ENCODE results near the gene DDR2. TPM values are rescaled to one million over a fixed set of nuclear protein-coding genes. Genes with fewer than 3 reads are reported as not detected.
A peak's percentile ranks its signal among the peaks of the same experiment; 100 is the strongest.

The DDR2 gene
- total RNA-seq, 4 donors from 2014 or later = 76.5 to 120 (median 103) TPM

DNA sequence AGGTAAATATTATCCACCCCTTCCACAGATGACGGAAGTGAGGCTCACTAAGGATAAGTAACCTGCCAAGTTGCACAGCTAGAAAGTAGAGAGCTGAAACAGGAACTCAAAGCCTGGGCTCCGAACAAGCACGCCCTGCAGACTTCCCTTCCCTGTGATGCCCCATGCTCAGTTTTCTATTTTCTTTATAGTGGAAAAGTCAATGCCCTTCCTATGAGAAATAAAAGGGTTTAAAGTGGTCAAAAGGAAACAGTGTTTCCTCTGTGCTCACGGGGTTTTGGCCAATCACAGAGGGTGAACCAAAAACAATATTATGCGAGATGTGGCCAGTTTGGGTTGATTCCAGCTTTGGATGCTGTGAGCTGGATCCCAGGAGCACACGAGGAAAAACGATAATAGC, 44.5 kb downstream of the DDR2 start:
- Histone ChIP-seq H3K27ac (peak overlapping the region in 2 of 4 donors; percentile 11 to 70), H3K4me3 (no peak overlapping the region), H3K36me3 (no peaks in the 10 kb centered on the region), H3K9me3 (no peaks in the 10 kb centered on the region), H3K4me1 (peaks cover 0 to 57% (median 4%) of the 10 kb centered on the region in 4 donors), H3K27me3 (no peaks in the 10 kb centered on the region)
- 16 to 25% methylated on average over 7 of the region's 7 CpGs for WGBS, 2 donors
- TF ChIP-seq, protein P1, sequence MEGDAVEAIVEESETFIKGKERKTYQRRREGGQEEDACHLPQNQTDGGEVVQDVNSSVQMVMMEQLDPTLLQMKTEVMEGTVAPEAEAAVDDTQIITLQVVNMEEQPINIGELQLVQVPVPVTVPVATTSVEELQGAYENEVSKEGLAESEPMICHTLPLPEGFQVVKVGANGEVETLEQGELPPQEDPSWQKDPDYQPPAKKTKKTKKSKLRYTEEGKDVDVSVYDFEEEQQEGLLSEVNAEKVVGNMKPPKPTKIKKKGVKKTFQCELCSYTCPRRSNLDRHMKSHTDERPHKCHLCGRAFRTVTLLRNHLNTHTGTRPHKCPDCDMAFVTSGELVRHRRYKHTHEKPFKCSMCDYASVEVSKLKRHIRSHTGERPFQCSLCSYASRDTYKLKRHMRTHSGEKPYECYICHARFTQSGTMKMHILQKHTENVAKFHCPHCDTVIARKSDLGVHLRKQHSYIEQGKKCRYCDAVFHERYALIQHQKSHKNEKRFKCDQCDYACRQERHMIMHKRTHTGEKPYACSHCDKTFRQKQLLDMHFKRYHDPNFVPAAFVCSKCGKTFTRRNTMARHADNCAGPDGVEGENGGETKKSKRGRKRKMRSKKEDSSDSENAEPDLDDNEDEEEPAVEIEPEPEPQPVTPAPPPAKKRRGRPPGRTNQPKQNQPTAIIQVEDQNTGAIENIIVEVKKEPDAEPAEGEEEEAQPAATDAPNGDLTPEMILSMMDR (IDR thresholded peaks at IDR 0.05) = no peak
- TF ChIP-seq EP300 (IDR thresholded peaks at IDR 0.05) = no peak
- no peak for TF ChIP-seq POLR2A (IDR thresholded peaks at IDR 0.05)
- no peak for DNase-seq (ENCODE audit: low spot score in 2 of 2)

DNA sequence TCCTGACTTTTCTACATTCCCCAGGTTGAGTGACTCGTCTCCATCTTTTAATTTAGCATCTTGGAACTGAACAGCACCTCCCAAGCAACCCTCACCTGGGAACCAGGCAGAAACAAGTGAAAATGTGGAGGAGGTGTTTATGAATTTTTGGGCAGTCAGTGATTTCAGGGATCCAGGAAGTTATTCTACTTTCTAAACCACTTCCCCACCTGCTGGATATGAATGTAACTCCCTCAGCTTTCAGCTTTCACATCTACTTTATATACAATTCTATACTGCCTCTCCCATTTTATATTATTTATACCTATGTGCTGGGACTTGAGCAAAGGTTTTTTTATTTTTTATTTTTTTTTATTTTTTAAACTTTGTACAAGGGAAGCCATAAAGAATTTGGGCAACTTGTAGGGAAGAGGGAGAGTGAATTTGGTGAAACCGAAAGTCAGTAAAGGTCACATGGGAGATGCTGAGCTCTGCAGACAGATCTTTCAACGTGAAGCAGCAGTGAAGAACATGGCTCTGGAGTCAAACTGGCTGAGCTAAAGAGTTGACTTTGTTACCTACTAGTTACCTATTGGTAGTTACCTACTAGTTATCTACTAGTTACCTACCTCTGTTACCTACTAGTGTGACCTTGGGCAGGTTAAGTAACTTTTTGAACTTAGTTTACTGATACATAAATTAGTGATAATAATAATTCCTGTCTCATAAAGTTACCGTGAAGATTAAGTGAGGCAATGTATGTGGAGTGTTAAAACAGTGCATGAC, 45.5 kb downstream of the DDR2 start:
- peaks cover 0 to 59% (median 4%) of the 10 kb centered on the region in 4 donors for H3K4me1 ChIP-seq
- no peak for DNase-seq (ENCODE audit: low spot score in 2 of 2)
- WGBS, 2 donors = 85 to 87% methylated on average over 4 of the region's 4 CpGs
- H3K27ac ChIP-seq = peak overlapping the region in 1 of 4 donors; percentile 11
- no peak overlapping the region for H3K4me3 ChIP-seq
- no peaks in the 10 kb centered on the region for H3K27me3 ChIP-seq
- H3K36me3 ChIP-seq = no peaks in the 10 kb centered on the region
- TF ChIP-seq POLR2A (IDR thresholded peaks at IDR 0.05) = no peak
- TF ChIP-seq EP300 (IDR thresholded peaks at IDR 0.05) = no peak
- TF ChIP-seq, protein P1 (IDR thresholded peaks at IDR 0.05) = no peak
- H3K9me3 ChIP-seq = no peaks in the 10 kb centered on the region

DNA sequence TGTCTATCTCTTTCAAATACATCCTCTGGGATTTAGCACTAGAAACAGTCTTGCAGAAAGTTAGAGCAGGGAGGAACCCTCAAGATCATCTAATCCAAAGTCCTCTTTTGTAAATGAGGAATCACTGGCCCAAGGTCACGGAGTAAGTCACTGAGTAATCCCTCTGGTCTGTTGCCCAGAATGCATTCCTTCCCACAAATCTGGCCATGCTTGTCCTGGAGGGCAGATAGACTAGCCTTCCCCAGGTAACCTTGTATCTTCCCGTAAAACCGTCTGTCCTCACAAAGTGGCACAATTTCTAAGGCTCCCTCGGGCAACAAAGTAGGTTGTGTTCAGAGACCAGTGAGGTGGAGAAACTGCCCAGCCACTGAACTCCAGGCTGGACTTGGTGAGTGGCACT, 46.2 kb downstream of the DDR2 start:
- H3K27me3 ChIP-seq = no peaks in the 10 kb centered on the region
- 73 to 74% methylated on average over 4 of the region's 4 CpGs for WGBS, 2 donors
- H3K9me3 ChIP-seq = peaks cover 0 to 4% (median 0%) of the 10 kb centered on the region in 4 donors
- TF ChIP-seq, protein P1 (IDR thresholded peaks at IDR 0.05) = no peak
- TF ChIP-seq EP300 (IDR thresholded peaks at IDR 0.05) = peak in 1 of 2 donors; percentile 24
- no peak overlapping the region for H3K4me3 ChIP-seq
- H3K36me3 ChIP-seq = peaks cover 0 to 3% (median 0%) of the 10 kb centered on the region in 3 donors
- DNase-seq (ENCODE audit: low spot score in 2 of 2) = peak in 1 of 2 donors; percentile 37
- peaks cover 0 to 54% (median 4%) of the 10 kb centered on the region in 4 donors for H3K4me1 ChIP-seq
- no peak overlapping the region for H3K27ac ChIP-seq

DNA sequence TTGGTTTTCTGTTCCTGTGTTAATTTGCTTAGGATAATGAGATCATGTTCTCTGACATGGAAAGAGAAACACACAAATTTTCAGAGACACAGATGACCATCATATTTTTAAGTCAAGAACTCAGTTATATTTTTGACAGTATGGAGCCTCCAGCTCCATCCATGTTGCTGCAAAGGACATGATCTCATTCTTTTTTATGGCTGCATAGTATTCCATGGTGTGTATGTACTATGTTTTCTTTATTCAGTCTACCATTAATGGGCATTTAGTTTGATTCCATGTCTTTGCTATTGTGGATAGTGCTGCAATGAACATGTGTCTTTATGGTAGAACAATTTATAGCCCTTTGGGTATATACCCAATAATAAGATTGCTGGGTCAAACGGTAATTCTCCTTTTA, 47.0 kb downstream of the DDR2 start:
- Histone ChIP-seq H3K36me3 (peaks cover 0 to 3% (median 0%) of the 10 kb centered on the region in 3 donors), H3K27ac (no peak overlapping the region)

More for the DNA sequence above, 47.0 kb downstream of the DDR2 start:
- no peak overlapping the region for H3K4me3 ChIP-seq
- DNase-seq (ENCODE audit: low spot score in 2 of 2) = no peak
- H3K9me3 ChIP-seq = peaks cover 0 to 8% (median 0%) of the 10 kb centered on the region in 4 donors
- WGBS, 2 donors = 0 to 5% methylated on average over 1 of the region's 1 CpG
- peaks cover 0 to 45% (median 4%) of the 10 kb centered on the region in 4 donors for H3K4me1 ChIP-seq
- H3K27me3 ChIP-seq = no peaks in the 10 kb centered on the region
- TF ChIP-seq EP300 (IDR thresholded peaks at IDR 0.05) (no peak), POLR2A (IDR thresholded peaks at IDR 0.05) (no peak)
- TF ChIP-seq, protein P1 (IDR thresholded peaks at IDR 0.05) = no peak
